Measurements from ENCODE around the gene PIGU.

The PIGU gene

DNA sequence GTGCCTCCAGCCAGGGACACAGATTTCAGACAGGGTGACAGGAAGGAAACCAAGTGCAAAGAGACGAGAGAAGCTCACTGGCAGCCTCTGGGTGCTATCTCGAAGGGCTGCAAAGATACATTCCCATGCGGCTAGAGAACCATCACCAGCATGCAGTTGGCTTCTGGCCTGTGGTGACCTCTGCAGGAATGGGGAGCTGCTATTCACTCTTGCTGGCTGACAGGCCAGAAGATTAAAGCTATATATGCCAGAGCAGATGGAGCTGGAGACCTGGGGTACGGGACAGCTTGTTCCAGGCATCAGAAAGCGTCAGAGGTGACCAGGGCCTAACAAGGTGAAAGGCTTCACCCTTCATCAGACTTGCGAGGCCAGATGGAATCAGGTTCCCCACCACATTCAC lies 98.4 kb downstream of the PIGU start:
- no peak for DNase-seq (ENCODE audit: low read depth)
- H3K4me3 ChIP-seq (ENCODE audit: control insufficient read depth, low read depth, low read length), result no peak overlapping the region
- TF ChIP-seq, protein P1, sequence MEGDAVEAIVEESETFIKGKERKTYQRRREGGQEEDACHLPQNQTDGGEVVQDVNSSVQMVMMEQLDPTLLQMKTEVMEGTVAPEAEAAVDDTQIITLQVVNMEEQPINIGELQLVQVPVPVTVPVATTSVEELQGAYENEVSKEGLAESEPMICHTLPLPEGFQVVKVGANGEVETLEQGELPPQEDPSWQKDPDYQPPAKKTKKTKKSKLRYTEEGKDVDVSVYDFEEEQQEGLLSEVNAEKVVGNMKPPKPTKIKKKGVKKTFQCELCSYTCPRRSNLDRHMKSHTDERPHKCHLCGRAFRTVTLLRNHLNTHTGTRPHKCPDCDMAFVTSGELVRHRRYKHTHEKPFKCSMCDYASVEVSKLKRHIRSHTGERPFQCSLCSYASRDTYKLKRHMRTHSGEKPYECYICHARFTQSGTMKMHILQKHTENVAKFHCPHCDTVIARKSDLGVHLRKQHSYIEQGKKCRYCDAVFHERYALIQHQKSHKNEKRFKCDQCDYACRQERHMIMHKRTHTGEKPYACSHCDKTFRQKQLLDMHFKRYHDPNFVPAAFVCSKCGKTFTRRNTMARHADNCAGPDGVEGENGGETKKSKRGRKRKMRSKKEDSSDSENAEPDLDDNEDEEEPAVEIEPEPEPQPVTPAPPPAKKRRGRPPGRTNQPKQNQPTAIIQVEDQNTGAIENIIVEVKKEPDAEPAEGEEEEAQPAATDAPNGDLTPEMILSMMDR (conservative IDR thresholded peaks at IDR 0.05; ENCODE audit: control insufficient read depth, insufficient read depth, low read depth, low read length), result no peak

DNA sequence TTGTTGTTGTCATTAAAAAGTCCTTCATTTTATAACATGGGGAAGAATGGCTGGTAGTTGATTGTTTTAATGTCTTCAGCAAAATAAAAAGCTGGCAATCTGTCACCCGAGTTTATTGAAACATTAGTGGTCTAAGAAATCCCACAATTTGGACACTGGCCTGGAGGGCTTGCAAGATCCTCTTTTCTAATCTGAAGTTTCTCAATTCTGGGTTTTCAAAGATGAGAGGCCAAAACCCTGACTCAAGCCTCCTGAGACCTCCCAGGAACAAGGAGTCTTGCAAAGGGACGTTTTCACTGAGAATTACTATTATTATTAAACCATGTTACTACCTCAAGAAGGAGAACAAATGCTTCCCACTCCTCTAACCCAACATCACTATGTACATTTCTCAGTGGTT lies 98.9 kb downstream of the PIGU start:
- peak; percentile 71 for DNase-seq (ENCODE audit: low read depth)
- H3K4me3 ChIP-seq (ENCODE audit: control insufficient read depth, low read depth, low read length), result no peak overlapping the region

DNA sequence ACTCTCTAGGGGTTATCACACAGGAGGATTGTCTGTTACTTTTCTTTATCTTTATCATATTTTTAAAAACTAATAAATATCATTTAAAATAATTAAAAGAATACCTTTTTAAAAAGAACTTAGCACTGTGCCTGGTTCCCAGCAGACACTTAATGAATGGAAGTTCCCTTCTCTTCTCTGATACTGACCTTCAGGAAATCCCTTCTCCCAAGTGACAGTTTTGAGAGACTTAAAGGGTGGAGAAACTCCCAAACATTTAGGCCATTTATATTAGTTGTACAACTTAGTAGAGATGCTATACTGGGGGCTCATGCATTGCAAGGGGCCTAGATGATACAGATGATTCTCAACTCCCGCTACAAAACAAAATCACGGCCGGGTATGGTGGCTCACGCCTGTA lies 99.8 kb downstream of the PIGU start:
- DNase-seq (ENCODE audit: low read depth), result no peak

More for the DNA sequence above, 98.9 kb downstream of the PIGU start:
- TF ChIP-seq, protein P1 (conservative IDR thresholded peaks at IDR 0.05; ENCODE audit: control insufficient read depth, insufficient read depth, low read depth, low read length), result no peak

DNA sequence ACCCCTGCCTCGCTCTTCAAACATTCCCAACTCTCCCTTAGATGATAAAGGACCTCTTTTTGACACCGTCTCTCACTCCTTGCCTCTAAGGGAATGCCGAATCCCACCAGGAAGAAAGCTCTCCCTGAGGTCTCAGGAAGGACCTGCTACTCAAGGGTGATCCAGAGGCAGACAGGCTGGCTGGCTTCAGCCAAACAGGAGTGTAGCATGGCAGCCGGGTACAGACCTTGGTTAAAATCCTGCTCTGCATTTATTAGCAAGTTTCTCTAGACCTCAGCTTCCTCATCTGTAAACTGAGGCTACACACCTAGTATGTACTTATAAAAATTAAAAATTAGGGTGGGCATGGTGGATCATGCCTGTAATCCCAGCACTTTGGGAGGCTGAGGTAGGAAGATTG lies 101.1 kb downstream of the PIGU start:
- TF ChIP-seq, protein P1 (conservative IDR thresholded peaks at IDR 0.05; ENCODE audit: control insufficient read depth, insufficient read depth, low read depth, low read length), result no peak
- H3K4me3 ChIP-seq (ENCODE audit: control insufficient read depth, low read depth, low read length), result no peak overlapping the region
- DNase-seq (ENCODE audit: low read depth), result no peak

More for the DNA sequence above, 99.8 kb downstream of the PIGU start:
- H3K4me3 ChIP-seq (ENCODE audit: control insufficient read depth, low read depth, low read length), result no peak overlapping the region
- TF ChIP-seq, protein P1 (conservative IDR thresholded peaks at IDR 0.05; ENCODE audit: control insufficient read depth, insufficient read depth, low read depth, low read length), result no peak

DNA sequence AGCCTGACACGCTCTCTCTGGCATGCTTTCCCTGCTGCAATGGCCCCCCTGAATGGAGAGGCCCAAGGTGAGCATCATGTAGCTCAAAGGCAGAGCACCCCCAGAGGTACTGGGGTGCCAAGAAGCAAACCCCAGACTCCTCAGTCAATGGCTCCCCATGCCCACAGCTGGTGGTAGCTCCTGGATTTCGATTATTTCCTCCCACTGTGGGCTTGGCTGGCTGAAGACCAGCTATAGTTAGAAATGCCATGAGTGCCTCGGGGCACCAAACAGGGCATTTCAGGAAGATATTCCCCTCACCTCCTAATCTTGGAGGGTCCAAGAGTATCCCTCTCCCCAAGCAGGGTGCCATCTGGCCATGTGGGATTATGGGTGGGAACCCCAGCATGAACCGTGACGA lies 101.6 kb downstream of the PIGU start:
- no peak overlapping the region for H3K4me3 ChIP-seq (ENCODE audit: control insufficient read depth, low read depth, low read length)
- TF ChIP-seq, protein P1 (conservative IDR thresholded peaks at IDR 0.05; ENCODE audit: control insufficient read depth, insufficient read depth, low read depth, low read length), result no peak
- DNase-seq (ENCODE audit: low read depth), result no peak

DNA sequence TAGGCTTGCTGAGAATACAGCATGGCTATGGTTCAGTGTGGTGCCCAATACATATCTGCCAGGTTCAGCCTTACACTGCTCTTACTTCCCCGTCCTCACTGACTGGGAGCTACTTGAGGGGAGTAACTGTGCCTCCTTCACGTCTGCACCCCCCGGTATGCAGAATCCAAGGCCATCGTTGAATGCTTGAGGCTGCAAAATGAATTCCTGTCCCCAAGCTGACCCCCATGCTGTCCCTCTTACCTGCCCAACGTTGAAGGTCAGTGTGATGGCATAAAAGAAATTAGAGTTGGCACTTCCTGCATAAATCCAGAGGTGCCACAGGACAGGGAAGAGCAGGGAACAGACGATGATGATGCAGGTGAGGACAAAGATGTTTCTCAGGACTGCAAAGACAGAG lies 102.0 kb downstream of the PIGU start:
- H3K4me3 ChIP-seq (ENCODE audit: control insufficient read depth, low read depth, low read length), result no peak overlapping the region
- TF ChIP-seq, protein P1 (conservative IDR thresholded peaks at IDR 0.05; ENCODE audit: control insufficient read depth, insufficient read depth, low read depth, low read length), result no peak
- DNase-seq (ENCODE audit: low read depth), result no peak

DNA sequence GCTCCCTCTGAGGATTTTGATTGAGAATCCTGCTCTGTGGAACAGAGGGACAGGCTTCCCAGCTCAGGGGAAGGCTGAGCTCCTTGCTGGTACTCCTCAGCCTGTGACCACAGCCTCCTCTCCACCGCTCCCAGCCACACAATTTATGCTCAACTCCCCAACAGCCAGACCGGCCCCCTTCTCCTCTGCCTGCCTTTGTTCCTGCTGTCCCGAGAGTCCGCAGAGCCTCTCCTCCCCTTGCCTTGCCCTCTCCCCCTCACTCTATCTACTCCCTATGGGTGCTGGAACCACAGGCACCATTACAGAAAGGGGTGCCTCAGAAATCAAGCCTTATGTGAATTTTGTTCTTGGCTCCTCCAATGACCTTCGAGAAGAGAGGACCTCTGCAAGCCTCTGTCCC lies 102.5 kb downstream of the PIGU start:
- TF ChIP-seq, protein P1 (conservative IDR thresholded peaks at IDR 0.05; ENCODE audit: control insufficient read depth, insufficient read depth, low read depth, low read length), result no peak
- no peak for DNase-seq (ENCODE audit: low read depth)
- H3K4me3 ChIP-seq (ENCODE audit: control insufficient read depth, low read depth, low read length), result no peak overlapping the region

Measured in fibroblast of mammary gland (primary cell).